CD4-positive, alpha-beta T cell treated with Interleukin-4 for 1 hour (primary cell): ENCODE data around the gene CDC23.
A peak's percentile ranks its signal among the peaks of the same experiment; 100 is the strongest.
"Not testable (repeated sequence)": the region's sequence is repeated elsewhere in the genome, so short reads cannot be mapped to it uniquely, and the experiment has no call there.

Experiments
- DNase-seq, 2 donors: peaks; one replicate each; pipeline ENCODE4 v3.0.0-alpha.2; 2020 to 2022

The CDC23 gene, protein sequence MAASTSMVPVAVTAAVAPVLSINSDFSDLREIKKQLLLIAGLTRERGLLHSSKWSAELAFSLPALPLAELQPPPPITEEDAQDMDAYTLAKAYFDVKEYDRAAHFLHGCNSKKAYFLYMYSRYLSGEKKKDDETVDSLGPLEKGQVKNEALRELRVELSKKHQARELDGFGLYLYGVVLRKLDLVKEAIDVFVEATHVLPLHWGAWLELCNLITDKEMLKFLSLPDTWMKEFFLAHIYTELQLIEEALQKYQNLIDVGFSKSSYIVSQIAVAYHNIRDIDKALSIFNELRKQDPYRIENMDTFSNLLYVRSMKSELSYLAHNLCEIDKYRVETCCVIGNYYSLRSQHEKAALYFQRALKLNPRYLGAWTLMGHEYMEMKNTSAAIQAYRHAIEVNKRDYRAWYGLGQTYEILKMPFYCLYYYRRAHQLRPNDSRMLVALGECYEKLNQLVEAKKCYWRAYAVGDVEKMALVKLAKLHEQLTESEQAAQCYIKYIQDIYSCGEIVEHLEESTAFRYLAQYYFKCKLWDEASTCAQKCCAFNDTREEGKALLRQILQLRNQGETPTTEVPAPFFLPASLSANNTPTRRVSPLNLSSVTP

DNA sequence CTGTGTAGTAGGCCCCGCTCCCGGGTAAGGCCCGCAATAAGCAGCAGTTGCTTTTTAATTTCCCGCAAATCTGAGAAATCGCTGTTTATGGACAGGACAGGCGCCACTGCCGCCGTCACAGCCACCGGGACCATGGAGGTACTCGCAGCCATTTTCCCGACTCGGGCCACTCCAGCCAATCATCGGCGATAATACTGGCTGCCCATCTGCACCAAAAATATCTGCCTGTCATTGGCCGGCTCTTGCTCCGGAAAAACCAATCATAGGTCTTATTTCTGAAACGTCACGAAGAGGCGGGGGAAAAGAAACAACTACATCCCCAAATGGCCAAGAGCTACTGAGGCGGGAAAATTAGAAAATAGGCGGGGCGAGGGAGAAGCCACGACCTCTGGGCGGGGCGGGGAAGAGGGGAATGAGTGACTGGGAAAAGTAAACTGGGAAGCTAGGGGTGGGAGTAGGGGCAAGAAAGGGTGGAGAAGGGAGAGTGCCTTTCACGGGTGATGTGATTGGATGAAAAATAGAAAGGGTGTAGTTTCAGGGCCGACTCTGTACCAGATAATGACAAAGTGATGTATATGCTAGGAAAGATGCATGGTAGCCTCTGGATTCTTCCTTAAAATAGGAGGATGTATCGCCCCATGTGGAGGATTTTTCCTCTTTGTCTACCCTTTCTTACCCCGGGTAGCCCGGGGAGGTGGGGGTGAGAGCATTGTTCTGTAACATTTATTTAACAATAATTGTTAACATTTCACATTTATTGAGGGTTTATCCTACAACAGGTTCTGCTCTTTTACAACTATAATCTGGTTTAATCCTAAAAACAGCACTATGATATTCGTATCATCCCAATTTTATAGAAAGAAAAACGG lies at the start of gene CDC23:
Gene CDC23, minus strand, starts transcription at position 163 of the 869 bp plus-strand sequence. Its CDS starts 11 bp downstream, at position 152.
- peak; percentile 95 to 97 for DNase-seq

GRCh38 chr5:138258704-138259292 lies 45.7 kb upstream of the CDC23 start:
- DNase-seq: no peak

GRCh38 chr5:138257583-138257982 lies 44.5 kb upstream of the CDC23 start:
- DNase-seq: no peak

GRCh38 chr5:138252944-138253343 lies 39.8 kb upstream of the CDC23 start:
- DNase-seq: no peak

DNA sequence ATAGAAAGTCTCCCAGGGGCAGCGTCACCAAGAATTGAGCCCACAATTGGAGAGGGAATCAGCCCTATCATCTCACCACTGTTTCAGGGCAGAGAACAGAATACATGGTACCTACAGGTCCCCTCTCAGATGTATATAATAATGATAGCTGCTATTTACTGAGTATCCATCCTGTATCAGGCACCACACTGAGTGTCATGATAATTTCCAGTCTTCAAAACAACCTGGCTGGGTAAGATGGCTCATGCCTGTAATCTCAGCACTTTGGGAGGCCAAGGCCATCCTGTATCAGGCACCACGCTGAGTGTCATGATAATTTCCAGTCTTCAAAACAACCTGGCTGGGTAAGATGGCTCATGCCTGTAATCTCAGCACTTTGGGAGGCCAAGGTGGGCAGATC lies 34.7 kb upstream of the CDC23 start:
- DNase-seq: not testable (repeated sequence)

DNA sequence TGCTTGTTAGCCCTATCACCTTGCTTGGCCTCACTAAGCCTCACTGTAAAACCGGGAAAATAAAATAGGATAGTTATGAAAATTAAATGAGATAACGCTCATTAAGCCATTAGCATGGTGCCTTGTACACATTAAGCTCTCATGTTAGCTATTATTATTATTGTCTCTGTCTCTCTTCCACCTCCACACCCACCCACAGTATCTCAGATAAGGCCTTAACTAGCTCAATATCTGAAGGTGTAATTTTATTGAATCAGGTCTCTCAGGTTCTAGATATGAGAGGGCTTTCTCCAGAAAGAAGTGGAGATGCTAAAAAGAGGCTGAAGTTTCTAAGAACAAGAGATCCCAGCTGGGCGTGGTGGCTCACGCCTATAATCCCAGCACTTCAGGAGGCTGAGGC lies 33.7 kb upstream of the CDC23 start:
- no peak for DNase-seq

DNA sequence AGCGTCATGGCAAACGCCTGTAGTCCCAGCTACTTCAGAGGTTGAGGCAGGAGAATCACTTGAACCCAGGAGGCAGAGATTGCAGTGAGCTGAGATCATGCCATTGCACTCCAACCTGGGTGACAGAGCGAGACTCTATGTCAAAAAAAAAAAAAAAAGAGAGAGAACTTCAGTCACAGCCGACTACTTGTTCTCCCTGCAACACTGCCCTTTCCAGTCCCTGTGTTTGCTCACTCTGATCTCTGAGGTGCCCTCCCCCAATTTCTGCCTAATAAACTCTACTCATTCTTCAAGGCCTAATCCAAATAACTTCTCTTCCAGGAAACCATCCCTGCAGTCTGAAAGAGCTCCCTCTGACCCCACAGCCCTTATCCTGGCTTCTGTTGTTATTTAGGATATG lies 33.2 kb upstream of the CDC23 start:
- no peak for DNase-seq

- no peak for DNase-seq
Observed at GRCh38 chr5:138245717-138246116, 32.6 kb upstream of the CDC23 start.

GRCh38 chr5:138243794-138244193 lies 30.7 kb upstream of the CDC23 start:
- no peak for DNase-seq

GRCh38 chr5:138241688-138242571 lies 28.8 kb upstream of the CDC23 start:
- DNase-seq: peak in 1 of 2 donors; percentile 6

DNA sequence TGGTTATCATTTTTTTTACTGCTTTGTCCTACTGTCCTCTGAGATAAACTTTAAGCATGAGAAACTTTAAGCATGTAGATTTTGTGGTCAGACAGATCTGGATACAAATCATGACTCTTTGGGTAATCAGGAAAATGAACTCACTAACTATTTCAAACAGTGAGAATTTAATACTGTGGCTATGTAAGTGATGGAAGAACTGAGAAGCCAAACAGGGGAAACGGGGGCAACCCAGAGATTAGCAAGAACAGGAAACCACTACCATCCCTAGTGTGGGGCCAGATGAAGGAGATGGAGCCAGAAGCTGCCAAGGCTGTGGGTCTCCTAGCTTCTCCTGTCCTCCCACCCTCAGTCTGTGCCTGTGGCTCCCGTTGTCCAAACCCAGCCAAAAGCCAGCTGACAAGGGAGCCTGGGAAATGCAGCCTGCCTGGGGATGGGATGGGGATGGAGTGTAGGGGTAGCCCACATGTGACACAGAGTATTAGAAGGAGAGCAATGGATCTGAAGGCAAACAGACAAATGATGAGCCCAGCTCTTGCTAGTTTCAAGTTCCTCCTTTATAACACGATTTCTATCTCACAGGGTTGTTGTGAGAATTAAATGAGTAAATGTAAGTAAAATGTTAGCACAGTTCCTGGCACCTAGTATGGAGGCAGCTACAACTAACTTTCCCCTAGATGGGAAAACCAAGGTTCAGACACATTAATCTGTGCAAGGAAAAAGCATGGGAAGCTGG lies 27.7 kb upstream of the CDC23 start:
- no peak for DNase-seq

DNA sequence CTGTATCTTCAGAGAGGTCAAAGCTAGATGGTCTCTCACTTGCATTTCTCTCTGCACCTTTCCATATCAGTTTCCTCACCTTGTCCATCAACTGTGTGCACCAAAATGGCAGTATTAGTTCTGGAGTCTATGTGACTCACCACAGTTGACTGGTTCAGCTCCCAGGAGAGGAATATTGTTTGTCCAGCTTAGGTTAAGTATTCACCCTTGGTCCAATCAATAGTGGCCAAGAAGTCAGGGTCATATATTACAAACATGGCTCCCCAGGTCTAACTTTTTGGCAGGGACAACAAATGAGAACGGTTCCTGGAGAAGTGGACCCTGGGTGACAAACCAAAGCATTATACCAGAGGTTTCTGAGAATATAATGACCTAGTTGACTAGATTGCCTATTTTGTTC lies 24.9 kb upstream of the CDC23 start:
- no peak for DNase-seq

GRCh38 chr5:138234651-138235050 lies 21.5 kb upstream of the CDC23 start:
- DNase-seq: no peak

- DNase-seq: no peak
Observed at GRCh38 chr5:138233280-138233679, 20.2 kb upstream of the CDC23 start.

DNA sequence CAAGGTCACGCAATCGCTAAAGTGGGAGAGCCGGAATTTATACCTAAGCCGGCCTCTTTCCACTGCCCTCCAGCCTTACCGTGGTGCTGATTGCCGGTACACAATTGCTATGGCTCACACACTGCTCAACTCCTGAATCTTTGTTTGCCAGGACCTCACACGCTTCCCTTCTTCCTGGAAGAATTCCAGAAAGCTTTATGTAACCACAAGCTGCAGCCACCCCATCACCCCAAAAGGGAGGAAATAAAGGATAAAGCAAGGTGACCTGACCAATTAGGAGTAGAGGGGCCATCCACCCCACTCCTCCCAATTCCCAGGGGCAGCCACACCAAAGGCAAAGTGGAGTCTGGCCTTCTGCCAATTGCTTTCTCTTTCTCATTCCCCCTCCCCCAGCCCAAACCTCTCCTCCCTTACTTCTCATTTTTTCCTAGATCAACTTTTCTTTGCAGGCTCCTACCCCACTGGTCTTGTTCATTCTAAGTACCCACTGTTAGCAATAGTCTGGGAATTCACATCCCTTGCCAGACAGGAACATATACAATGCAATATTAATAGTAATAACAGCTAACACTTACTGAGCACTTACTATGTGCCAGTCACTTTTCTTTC lies 18.0 kb upstream of the CDC23 start:
- DNase-seq: no peak

- no peak for DNase-seq
Observed at GRCh38 chr5:138230261-138230660, 17.1 kb upstream of the CDC23 start.

- DNase-seq: no peak
Observed at GRCh38 chr5:138229387-138229786, 16.3 kb upstream of the CDC23 start.

DNA sequence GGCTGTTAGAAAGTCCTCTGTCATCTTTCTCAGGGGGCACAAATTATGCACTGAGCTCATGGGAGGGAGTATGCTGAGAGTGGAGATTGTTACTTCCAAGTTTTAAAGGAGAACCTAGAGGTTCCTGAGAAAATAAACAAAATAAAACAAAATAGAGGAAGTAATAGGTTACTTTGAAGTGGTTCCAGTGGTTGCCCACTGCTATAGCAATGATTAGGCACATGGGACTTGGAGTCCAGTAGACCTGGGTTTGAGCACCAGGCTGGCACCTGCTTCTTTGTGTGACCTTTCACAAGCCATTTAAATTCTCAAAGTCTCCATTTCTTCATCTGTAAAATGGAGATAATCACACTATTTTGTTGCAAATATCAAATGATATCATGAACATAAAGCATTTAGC lies 13.8 kb upstream of the CDC23 start:
- DNase-seq: no peak

DNA sequence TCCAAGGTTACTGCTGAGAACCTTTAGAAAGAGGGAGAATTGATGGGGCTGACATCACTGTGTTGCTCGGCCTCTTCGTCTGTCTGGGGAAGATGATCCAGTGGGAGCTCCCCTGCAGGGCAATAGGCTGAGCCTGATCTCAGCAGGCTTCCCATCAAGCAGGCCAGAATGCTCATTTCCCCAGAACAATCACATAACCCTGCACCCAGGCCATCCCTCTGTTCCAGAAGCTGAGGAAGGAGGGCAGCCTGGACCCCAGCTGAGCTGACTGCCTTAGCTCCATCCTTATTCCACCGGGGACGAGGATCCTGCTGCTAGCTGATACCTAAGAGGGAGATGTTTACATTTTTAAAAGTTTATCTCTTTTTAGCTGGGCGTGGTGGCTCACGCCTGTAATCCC lies 11.6 kb upstream of the CDC23 start:
- no peak for DNase-seq

GRCh38 chr5:138223532-138223931 lies 10.4 kb upstream of the CDC23 start:
- no peak for DNase-seq

DNA sequence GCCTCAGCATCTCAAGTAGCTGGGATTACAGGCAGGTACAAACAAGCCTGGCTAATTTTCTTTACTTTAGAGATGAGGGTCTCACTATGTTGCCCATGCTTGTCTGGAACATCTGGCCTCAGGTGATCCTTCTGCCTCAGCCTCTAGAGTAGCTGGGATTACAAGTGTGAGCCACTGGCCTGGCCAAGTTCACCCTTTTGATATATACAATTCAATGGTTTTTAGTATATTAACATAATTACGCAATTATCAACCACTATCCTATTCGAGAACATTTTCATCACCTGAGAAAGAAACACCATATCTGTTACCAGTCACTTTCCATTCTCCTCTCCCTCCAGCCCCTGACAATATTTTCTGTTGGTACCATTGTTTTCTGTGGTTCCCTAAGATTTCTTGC lies 3.7 kb upstream of the CDC23 start:
- DNase-seq: no peak
